Measurements from ENCODE around the gene PDLIM3. TPM values are rescaled to one million over a fixed set of nuclear protein-coding genes. Genes with fewer than 3 reads are reported as not detected.

Gene PDLIM3
- total RNA-seq, 1 experiment from 2014 or later: 3.3 TPM

DNA sequence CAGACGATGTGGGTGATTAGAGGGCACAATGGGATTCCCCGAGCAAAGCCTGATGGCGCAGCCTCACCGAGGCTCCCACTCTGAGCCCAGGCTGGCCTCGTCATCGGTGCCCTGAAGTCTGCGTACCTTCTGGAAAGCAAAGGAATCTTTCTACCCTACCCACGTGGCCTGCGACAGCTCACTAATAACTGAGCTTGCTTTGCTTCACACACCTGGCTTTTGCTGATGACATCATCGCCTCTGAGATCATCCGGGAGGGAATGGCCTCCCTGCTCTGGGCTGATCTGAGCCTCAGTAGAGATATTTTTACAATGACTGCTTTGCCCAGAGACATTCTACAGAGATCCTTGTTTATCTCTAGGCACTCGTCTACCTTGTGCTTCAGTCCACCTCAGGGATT is 45.4 kb upstream of the PDLIM3 start:
- ChIA-PET CTCF (no interaction called here), POLR2A (ENCODE audit: unreplicated experiment) (no interaction called here)
- Histone ChIP-seq H3K9me3 (ENCODE audit: insufficient read depth, low read depth) (no peaks in the 10 kb centered on the region), H3F3A (ENCODE audit: insufficient read depth, low read depth) (no peaks in the 10 kb centered on the region), H3K36me3 (ENCODE audit: low read depth) (no peaks in the 10 kb centered on the region), H3K79me2 (ENCODE audit: low read depth) (no peaks in the 10 kb centered on the region), H3K27ac (no peak overlapping the region), H2AFZ (no peak overlapping the region), H3K4me2 (no peak overlapping the region), H4K20me1 (ENCODE audit: insufficient read depth) (no peaks in the 10 kb centered on the region), H3K4me3 (no peak overlapping the region), H3K4me1 (replicated peaks; ENCODE audit: insufficient read depth) (no peaks in the 10 kb centered on the region), H3K9me2 (ENCODE audit: insufficient read depth) (no peaks in the 10 kb centered on the region), H3K27me3 (ENCODE audit: insufficient read depth, low read depth) (no peaks in the 10 kb centered on the region)
- BruUV-seq (replicated peaks): no TSS peak
- no peak for DNase-seq
- intact Hi-C loops (cut with micrococcal nuclease; ENCODE audit: unreplicated experiment): no loop called here
- TF ChIP-seq, protein P1, sequence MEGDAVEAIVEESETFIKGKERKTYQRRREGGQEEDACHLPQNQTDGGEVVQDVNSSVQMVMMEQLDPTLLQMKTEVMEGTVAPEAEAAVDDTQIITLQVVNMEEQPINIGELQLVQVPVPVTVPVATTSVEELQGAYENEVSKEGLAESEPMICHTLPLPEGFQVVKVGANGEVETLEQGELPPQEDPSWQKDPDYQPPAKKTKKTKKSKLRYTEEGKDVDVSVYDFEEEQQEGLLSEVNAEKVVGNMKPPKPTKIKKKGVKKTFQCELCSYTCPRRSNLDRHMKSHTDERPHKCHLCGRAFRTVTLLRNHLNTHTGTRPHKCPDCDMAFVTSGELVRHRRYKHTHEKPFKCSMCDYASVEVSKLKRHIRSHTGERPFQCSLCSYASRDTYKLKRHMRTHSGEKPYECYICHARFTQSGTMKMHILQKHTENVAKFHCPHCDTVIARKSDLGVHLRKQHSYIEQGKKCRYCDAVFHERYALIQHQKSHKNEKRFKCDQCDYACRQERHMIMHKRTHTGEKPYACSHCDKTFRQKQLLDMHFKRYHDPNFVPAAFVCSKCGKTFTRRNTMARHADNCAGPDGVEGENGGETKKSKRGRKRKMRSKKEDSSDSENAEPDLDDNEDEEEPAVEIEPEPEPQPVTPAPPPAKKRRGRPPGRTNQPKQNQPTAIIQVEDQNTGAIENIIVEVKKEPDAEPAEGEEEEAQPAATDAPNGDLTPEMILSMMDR (conservative IDR thresholded peaks at IDR 0.05): no peak

DNA sequence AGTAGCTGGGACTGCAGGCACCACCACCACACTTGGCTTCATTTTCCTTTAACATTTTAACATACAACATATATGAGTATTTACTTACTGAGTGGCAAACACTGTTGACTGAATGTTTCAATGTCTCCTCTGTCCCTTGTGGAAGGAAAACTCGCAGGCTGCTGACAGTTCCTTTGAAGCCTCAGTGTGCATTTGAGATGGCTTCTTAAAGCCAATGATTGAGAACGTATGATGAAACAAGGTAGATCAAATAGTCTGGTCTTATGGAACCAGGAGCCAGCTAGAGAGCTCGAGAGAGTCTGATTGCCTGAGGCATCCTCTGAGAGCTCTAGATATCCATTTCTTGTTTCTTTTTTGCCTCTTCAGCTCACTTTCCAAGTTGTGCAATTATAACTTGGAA is 43.0 kb upstream of the PDLIM3 start:
- intact Hi-C loops (cut with micrococcal nuclease; ENCODE audit: unreplicated experiment): no loop called here
- H3K9me3 ChIP-seq (ENCODE audit: insufficient read depth, low read depth): no peaks in the 10 kb centered on the region
- TF ChIP-seq, protein P1 (conservative IDR thresholded peaks at IDR 0.05): no peak
- no peak for TF ChIP-seq EZH2 (IDR thresholded peaks at IDR 0.05; ENCODE audit: low read depth)
- no peak overlapping the region for H2AFZ ChIP-seq
- no peaks in the 10 kb centered on the region for H4K20me1 ChIP-seq (ENCODE audit: insufficient read depth)
- ChIA-PET CTCF (no interaction called here), POLR2A (ENCODE audit: unreplicated experiment) (no interaction called here)
- BruUV-seq (replicated peaks): no TSS peak
- no peaks in the 10 kb centered on the region for H3K27me3 ChIP-seq (ENCODE audit: insufficient read depth, low read depth)
- H3K27ac ChIP-seq: no peak overlapping the region
- no peaks in the 10 kb centered on the region for H3F3A ChIP-seq (ENCODE audit: insufficient read depth, low read depth)
- DNase-seq: no peak
- H3K79me2 ChIP-seq (ENCODE audit: low read depth): no peaks in the 10 kb centered on the region
- no peak overlapping the region for H3K4me2 ChIP-seq
- H3K4me1 ChIP-seq (replicated peaks; ENCODE audit: insufficient read depth): peaks cover 15% of the 10 kb centered on the region
- H3K9me2 ChIP-seq (ENCODE audit: insufficient read depth): no peaks in the 10 kb centered on the region
- no peaks in the 10 kb centered on the region for H3K36me3 ChIP-seq (ENCODE audit: low read depth)
- H3K4me3 ChIP-seq: no peak overlapping the region

DNA sequence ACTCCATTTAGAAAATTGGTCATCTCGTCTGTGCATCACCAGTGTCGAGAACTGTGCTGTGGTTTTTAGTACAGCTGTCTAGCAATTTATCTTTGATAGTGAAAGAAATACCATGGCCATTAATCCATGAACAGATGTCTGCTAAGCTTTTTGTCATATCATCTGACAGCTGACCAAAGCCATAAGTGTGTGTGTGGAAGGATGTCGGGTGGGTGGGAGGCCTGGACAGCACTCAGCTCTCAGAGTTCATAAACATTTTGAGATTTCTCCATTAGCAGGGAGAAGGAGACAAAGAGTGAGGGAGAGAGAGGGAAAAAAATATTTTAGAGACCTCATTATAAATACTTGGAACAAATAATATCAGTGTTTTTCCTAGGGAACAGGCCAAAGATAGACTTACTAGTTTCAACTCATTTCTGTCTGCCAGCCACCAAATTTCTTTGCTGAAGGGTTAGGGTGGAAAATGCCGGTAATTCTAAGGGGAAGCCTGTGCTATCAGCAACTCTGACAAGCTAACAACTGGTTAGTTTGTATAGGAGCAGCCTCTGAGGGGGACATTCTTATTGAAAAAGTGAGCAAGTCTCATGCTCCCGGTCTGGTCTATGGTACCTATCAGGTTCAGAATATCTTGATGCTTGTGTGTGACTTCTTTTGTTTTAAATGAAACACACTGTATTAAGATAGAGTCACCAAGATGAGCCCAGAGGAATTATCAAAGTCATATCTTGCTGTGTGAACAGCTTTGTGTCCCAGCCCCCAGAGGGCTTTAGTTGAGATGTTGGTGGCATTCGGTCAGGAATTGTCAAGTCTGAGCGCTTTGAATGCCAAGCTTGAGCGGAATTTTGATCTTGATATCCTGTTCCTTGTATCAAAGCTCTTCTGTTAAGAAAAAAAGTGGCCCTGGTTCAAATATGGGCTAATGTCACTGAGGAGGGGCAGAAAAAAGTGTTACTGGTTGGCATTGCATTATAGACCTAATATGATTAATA is 41.9 kb upstream of the PDLIM3 start:
- Histone ChIP-seq H3K4me3 (no peak overlapping the region), H3K9me3 (ENCODE audit: insufficient read depth, low read depth) (no peaks in the 10 kb centered on the region), H3K27ac (no peak overlapping the region), H3K9me2 (ENCODE audit: insufficient read depth) (no peaks in the 10 kb centered on the region), H3K79me2 (ENCODE audit: low read depth) (no peaks in the 10 kb centered on the region), H3K27me3 (ENCODE audit: insufficient read depth, low read depth) (no peaks in the 10 kb centered on the region), H3K4me2 (no peak overlapping the region), H3K36me3 (ENCODE audit: low read depth) (no peaks in the 10 kb centered on the region), H2AFZ (no peak overlapping the region), H3F3A (ENCODE audit: insufficient read depth, low read depth) (no peaks in the 10 kb centered on the region), H3K4me1 (replicated peaks; ENCODE audit: insufficient read depth) (peaks cover 19% of the 10 kb centered on the region), H4K20me1 (ENCODE audit: insufficient read depth) (no peaks in the 10 kb centered on the region)
- TF ChIP-seq, protein P1 (conservative IDR thresholded peaks at IDR 0.05): no peak
- no peak for TF ChIP-seq EZH2 (IDR thresholded peaks at IDR 0.05; ENCODE audit: low read depth)
- intact Hi-C loops (cut with micrococcal nuclease; ENCODE audit: unreplicated experiment): no loop called here
- CTCF ChIA-PET: no interaction called here
- POLR2A ChIA-PET (ENCODE audit: unreplicated experiment): no interaction called here
- BruUV-seq (replicated peaks): no TSS peak
- DNase-seq: no peak
